Suprapubic skin (tissue), 4 donors: ENCODE data around the gene FAM98B. TPM values are rescaled to one million over a fixed set of nuclear protein-coding genes. Genes with fewer than 3 reads are reported as not detected.

Experiments
- DNase-seq, 2 donors: peaks; one replicate each; pipeline ENCODE4 v3.0.0-alpha.2; 2019; ENCODE audit warnings: low spot score in 2 of 2
- H3K27ac ChIP-seq: fragments of 200-600 bp; sonication (generic); one replicate; pipeline ENCODE4 v1.5.1; 2019
- H3K27me3 ChIP-seq: fragments of 200-600 bp; sonication (generic); one replicate; pipeline ENCODE4 v1.5.1; 2019
- H3K36me3 ChIP-seq: fragments of 200-600 bp; sonication (generic); one replicate; pipeline ENCODE4 v1.5.1; 2019
- H3K4me1 ChIP-seq: fragments of 200-600 bp; sonication (generic); one replicate; pipeline ENCODE4 v1.5.1; 2019
- H3K4me3 ChIP-seq: fragments of 200-600 bp; sonication (generic); one replicate; pipeline ENCODE4 v1.5.1; 2019; ENCODE audit warnings: mild to moderate bottlenecking
- H3K9me3 ChIP-seq: fragments of 200-600 bp; sonication (generic); one replicate; pipeline ENCODE4 v1.5.1; 2019
- CTCF ChIP-seq, 2 donors: fragments of 200-600 bp in 1 of 2; fragments of 450-650 bp in 1 of 2; sonication (generic) in 1 of 2; IDR thresholded peaks; one replicate each; pipeline ENCODE4 v1.5.1; 2016 to 2019; ENCODE audit warnings: antibody characterized with exemption in 2 of 2, mild to moderate bottlenecking in 1 of 2, moderate library complexity in 1 of 2
- EP300 ChIP-seq: sonication (generic); formaldehyde crosslinking; IDR thresholded peaks from one replicate; pipeline ENCODE4 v1.6.1; 2017; ENCODE audit warnings: antibody characterized with exemption
- POLR2A ChIP-seq, 2 donors: fragments of 450-650 bp; IDR thresholded peaks; one replicate each; pipeline ENCODE4 v1.6.1; 2017; ENCODE audit warnings: antibody characterized with exemption in 2 of 2, mild to moderate bottlenecking in 2 of 2, moderate library complexity in 2 of 2
- POLR2AphosphoS5 ChIP-seq, 3 donors: sonication (generic); formaldehyde crosslinking; IDR thresholded peaks; one replicate each; pipeline ENCODE4 v1.6.1; 2017; ENCODE audit warnings: antibody characterized with exemption in 3 of 3
- WGBS: methylation state at CpG from one replicate; pipeline ENCODE4 v1.1.5; 2018; 5-methylcytosine and 5-hydroxymethylcytosine counted together
- total RNA-seq, 4 donors: library from RNA; depleted of rRNA; stranded (reverse); fragments of >200 nt; gene quantifications; one replicate each; pipeline ENCODE4 v1.1.0, GENCODE V29; 2016

The FAM98B gene
- total RNA-seq, 4 donors from 2014 or later = 9.4 to 48.3 (median 14.7) TPM

- no peaks in the 10 kb centered on the region for H3K4me1 ChIP-seq
- no peak overlapping the region for H3K27ac ChIP-seq
- no peaks in the 10 kb centered on the region for H3K27me3 ChIP-seq
- WGBS = 93% methylated on average over 1 of the region's 1 CpG
- no peak for DNase-seq
- H3K4me3 ChIP-seq = no peak overlapping the region
- TF ChIP-seq POLR2A (IDR thresholded peaks at IDR 0.05) (no peak), CTCF (IDR thresholded peaks at IDR 0.05) (no peak), POLR2AphosphoS5 (IDR thresholded peaks at IDR 0.05) (no peak), EP300 (no peak)
- H3K9me3 ChIP-seq = no peaks in the 10 kb centered on the region
- peaks cover 10% of the 10 kb centered on the region for H3K36me3 ChIP-seq
These were observed 33.5 kb downstream of the FAM98B start for GRCh38 chr15:38487378-38487777.

DNA sequence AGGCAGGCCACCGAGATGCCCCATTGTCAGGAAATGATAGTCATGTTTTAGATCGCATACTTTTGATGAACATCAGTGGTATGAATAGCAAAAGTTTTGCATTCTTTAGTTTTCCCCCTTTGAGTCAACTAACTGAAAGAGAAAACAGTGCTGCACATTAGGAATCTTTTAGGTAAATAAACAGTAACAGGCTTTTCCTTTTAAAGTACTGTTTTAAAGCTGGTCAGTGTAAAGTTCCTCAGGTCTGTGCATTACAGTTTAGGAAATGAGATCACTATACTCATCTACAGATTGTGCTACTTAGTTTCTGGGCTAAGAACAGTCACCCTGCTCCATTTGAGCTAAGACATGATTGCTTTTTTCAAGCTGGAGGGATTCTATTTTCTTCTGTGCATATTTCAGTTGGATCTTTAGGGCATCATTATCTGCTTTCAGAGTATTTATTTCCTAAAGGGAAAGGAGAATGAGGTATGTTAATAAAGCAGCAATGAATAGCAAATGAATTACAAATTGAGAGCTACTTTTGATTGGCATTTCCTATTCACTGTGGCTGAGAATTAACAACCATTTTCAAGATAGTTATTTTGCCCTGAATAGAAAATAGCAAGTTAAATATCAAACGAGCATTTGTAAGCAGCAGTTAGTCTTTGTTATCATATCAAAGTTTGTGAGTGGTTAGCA, 36.5 kb downstream of the FAM98B start:
- H3K4me1 ChIP-seq = no peaks in the 10 kb centered on the region
- H3K27me3 ChIP-seq = no peaks in the 10 kb centered on the region
- H3K9me3 ChIP-seq = no peaks in the 10 kb centered on the region
- H3K4me3 ChIP-seq = no peak overlapping the region
- 83% methylated on average over 3 of the region's 3 CpGs for WGBS
- peaks cover 10% of the 10 kb centered on the region for H3K36me3 ChIP-seq
- TF ChIP-seq EP300 (no peak), POLR2AphosphoS5 (IDR thresholded peaks at IDR 0.05) (no peak), POLR2A (IDR thresholded peaks at IDR 0.05) (no peak), CTCF (IDR thresholded peaks at IDR 0.05) (no peak)
- DNase-seq = no peak
- H3K27ac ChIP-seq = no peak overlapping the region

GRCh38 chr15:38496151-38496550, 42.2 kb downstream of the FAM98B start:
- no peak for TF ChIP-seq EP300
- TF ChIP-seq POLR2AphosphoS5 (IDR thresholded peaks at IDR 0.05) = no peak
- TF ChIP-seq CTCF (IDR thresholded peaks at IDR 0.05) = no peak
- no peak for TF ChIP-seq POLR2A (IDR thresholded peaks at IDR 0.05)
- DNase-seq = no peak
- no peak overlapping the region for H3K4me3 ChIP-seq
- 94% methylated on average over 1 of the region's 1 CpG for WGBS
- H3K4me1 ChIP-seq = no peaks in the 10 kb centered on the region
- no peaks in the 10 kb centered on the region for H3K9me3 ChIP-seq
- H3K27me3 ChIP-seq = no peaks in the 10 kb centered on the region
- H3K27ac ChIP-seq = no peak overlapping the region
- H3K36me3 ChIP-seq = no peaks in the 10 kb centered on the region

DNA sequence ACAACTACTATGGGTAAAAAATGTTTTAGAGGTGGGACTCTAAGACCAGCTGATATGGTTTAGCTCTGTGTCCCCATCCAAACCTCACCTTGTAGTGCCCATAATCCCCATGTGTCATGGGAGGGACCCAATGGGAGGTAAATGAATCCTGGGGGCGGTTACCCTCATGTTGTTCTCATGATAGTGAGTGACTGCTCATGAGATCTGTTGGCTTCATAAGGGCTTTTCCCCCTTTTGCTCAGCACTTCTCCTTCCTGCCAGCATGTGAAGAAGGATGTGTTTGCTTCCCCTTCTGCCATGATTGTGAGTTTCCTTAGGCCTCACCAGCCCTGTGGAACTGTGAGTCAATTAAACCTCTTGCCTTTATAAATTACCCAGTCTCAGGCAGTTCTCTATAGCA, 45.7 kb downstream of the FAM98B start:
- 80% methylated on average over 1 of the region's 1 CpG for WGBS
- H3K36me3 ChIP-seq = no peaks in the 10 kb centered on the region
- no peak for DNase-seq
- H3K9me3 ChIP-seq = no peaks in the 10 kb centered on the region
- TF ChIP-seq POLR2A (IDR thresholded peaks at IDR 0.05) = no peak
- no peak for TF ChIP-seq EP300
- TF ChIP-seq POLR2AphosphoS5 (IDR thresholded peaks at IDR 0.05) = no peak
- no peak for TF ChIP-seq CTCF (IDR thresholded peaks at IDR 0.05)
- H3K4me1 ChIP-seq = no peaks in the 10 kb centered on the region
- no peaks in the 10 kb centered on the region for H3K27me3 ChIP-seq
- no peak overlapping the region for H3K27ac ChIP-seq
- no peak overlapping the region for H3K4me3 ChIP-seq

DNA sequence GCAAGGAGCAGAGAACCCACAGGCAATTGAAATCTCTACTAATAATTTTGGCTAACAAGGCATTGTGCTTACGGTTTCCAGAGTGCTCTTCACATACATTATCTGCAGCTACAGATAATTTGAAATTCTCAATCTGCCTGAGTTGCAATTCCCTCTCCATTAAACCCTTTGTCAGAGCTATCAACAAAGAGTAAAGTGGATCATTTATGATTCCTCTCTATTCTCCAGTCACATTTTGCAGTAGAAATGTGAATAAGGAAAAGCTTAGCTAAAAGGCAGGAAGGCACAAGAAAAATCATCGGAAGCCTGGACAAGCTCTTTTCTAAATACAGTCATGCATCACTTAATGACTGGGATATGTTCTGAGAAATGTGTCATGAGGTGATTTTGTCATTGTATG, 49.6 kb downstream of the FAM98B start:
- no peak overlapping the region for H3K27ac ChIP-seq
- no peaks in the 10 kb centered on the region for H3K36me3 ChIP-seq
- no peak overlapping the region for H3K4me3 ChIP-seq
- H3K9me3 ChIP-seq = no peaks in the 10 kb centered on the region
- H3K27me3 ChIP-seq = no peaks in the 10 kb centered on the region
- no peaks in the 10 kb centered on the region for H3K4me1 ChIP-seq
- TF ChIP-seq CTCF (IDR thresholded peaks at IDR 0.05) (no peak), POLR2AphosphoS5 (IDR thresholded peaks at IDR 0.05) (no peak), EP300 (no peak), POLR2A (IDR thresholded peaks at IDR 0.05) (no peak)
- 87% methylated on average over 2 of the region's 2 CpGs for WGBS
- DNase-seq = no peak
